Colonic mucosa (tissue), 4 donors: ENCODE measurements around the gene BEST3. TPM values are rescaled to one million over a fixed set of nuclear protein-coding genes. Genes with fewer than 3 reads are reported as not detected.

ENCODE experiments used
- DNase-seq: peaks from one replicate; pipeline ENCODE4 v3.0.0-alpha.2; 2020
- H3K27ac ChIP-seq: fragments of 200-600 bp; one replicate; pipeline ENCODE4 v1.8.0; 2021
- H3K27me3 ChIP-seq: fragments of 200-600 bp; one replicate; pipeline ENCODE4 v1.8.0; 2021
- H3K36me3 ChIP-seq: fragments of 200-600 bp; one replicate; pipeline ENCODE4 v1.8.0; 2021
- H3K4me1 ChIP-seq: fragments of 200-600 bp; one replicate; pipeline ENCODE4 v1.8.0; 2021; ENCODE audit warnings: mild to moderate bottlenecking
- H3K4me3 ChIP-seq: fragments of 200-600 bp; one replicate; pipeline ENCODE4 v1.8.0; 2021
- H3K9ac ChIP-seq, 2 donors: one replicate each; pipeline ENCODE4 v1.7.0; 2013; ENCODE audit warnings: control low read depth in 2 of 2, low read depth in 2 of 2, low read length in 2 of 2
- H3K9me3 ChIP-seq: fragments of 200-600 bp; one replicate; pipeline ENCODE4 v1.8.0; 2021
- intact Hi-C: fragments of 100-400 bp; cut with DNase I; formaldehyde crosslinking; loops from one replicate; pipeline ENCODE4 v1.14.1; 2022
- total RNA-seq, 2 donors: library from RNA; stranded (reverse); fragmentation: NEBNext Ultra II Directional in 1 of 2; extraction: Animal tissue kit (Norgen Biotek cat#: 25700) in 1 of 2; gene quantifications; one replicate each; pipeline ENCODE4 v1.2.1, GENCODE V29; 2021
- TF ChIP-seq, protein P1 (sequence below): fragments of 200-600 bp; IDR thresholded peaks from one replicate; pipeline ENCODE4 v1.8.0; 2022; ENCODE audit warnings: antibody characterized with exemption, mild to moderate bottlenecking
- donor health status: healthy.
- donor health status: DM: no; HTN: no; CAD: no.
- donor health status: DM: no; HTN: no; CAD: no.

Gene BEST3
- total RNA-seq, 2 donors from 2014 or later, result not detected

DNA sequence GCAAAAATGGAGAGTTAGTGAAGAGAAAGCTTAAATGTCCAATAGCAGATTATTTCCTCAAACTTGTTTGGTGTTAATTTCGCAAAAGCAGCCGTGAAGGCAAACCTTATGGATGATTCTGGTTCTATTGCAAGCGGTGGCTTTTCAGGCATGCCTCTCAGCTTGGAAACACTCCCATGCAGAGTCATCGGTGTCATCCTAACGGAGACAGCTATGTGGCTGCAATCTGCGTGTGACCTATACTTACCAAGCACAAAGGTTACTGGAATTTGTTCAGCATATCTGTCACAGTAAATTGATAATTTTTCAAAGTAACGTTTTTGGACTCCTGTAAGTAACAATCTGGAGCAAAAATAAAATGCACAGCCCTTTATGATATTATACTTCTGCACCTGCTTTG is 5.0 kb downstream of the BEST3 start:
- no peak for DNase-seq
- Histone ChIP-seq H3K9ac (no peak overlapping the region), H3K9me3 (no peaks in the 10 kb centered on the region), H3K4me3 (no peak overlapping the region), H3K27ac (no peak overlapping the region), H3K4me1 (no peaks in the 10 kb centered on the region), H3K27me3 (no peaks in the 10 kb centered on the region), H3K36me3 (no peaks in the 10 kb centered on the region)
- intact Hi-C loops, result no loop called here
- TF ChIP-seq, protein P1, sequence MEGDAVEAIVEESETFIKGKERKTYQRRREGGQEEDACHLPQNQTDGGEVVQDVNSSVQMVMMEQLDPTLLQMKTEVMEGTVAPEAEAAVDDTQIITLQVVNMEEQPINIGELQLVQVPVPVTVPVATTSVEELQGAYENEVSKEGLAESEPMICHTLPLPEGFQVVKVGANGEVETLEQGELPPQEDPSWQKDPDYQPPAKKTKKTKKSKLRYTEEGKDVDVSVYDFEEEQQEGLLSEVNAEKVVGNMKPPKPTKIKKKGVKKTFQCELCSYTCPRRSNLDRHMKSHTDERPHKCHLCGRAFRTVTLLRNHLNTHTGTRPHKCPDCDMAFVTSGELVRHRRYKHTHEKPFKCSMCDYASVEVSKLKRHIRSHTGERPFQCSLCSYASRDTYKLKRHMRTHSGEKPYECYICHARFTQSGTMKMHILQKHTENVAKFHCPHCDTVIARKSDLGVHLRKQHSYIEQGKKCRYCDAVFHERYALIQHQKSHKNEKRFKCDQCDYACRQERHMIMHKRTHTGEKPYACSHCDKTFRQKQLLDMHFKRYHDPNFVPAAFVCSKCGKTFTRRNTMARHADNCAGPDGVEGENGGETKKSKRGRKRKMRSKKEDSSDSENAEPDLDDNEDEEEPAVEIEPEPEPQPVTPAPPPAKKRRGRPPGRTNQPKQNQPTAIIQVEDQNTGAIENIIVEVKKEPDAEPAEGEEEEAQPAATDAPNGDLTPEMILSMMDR, result no peak

DNA sequence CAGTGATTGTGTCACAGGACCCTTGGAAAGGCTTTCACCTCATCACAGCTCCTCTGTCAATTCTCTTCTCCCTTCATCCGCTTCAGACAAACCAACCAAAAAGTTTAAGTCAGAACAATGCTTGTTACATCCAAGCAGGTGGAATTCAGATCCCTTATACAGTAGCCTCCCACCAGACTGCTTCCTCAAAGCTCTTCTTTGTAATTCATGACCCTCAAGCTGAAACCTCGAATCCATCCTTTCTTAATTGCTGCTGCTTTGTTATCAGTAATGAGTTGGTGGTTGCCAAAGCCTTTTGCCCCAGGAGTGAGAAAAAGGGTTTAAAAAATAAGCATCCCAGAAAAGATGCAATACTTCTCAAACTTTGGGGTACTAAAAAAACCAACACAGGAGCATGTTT is 9.5 kb downstream of the BEST3 start:
- Histone ChIP-seq H3K4me3 (no peak overlapping the region), H3K9ac (no peak overlapping the region), H3K36me3 (no peaks in the 10 kb centered on the region), H3K27ac (no peak overlapping the region), H3K27me3 (no peaks in the 10 kb centered on the region), H3K4me1 (no peaks in the 10 kb centered on the region), H3K9me3 (no peaks in the 10 kb centered on the region)
- DNase-seq, result no peak
- intact Hi-C loops, result no loop called here
- TF ChIP-seq, protein P1, result no peak

DNA sequence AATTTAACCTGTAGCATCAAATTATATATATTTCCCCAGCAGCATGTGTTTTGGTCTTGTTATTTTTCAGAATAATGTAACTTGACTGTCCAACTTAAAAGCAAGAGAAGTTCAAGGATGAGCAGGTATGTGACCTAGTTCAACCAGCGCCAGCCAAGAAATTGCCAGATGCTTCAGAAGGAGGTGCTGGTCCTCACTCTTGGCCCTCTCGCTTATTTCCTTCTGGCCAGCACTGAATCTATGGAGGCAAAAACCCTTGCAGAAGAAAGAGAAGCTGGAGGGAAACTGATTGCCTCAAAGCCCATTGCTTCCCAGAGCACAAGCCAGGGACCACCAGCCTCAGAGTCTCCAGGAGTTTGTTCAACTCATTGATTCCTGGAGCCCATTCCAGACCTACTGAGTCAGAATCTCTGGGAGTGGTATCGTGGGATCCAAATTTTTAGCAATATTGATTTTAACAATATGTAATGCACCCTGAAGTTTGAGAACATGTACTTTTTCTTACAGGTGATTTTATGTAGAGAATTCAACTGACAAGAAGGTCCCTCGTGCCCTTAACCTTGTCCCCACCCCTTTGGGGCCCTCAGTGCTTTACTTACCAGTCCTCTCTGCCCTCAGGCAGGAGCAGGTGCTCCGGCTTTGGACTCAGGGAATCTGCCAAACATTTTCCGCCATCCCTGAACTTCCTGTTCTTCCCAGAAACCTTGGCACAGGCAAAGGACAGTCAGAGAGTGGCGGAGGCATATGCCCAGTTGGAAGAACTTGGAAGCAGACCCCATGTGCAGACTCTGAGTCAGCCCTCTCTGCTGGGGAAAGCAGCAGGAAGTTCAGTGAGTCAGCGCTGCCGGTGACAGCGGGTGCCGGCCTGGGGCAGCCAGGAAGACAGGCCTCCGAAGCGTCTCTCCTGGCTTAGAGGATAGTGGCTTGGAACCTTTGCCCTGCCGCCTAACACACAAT is 10.4 kb downstream of the BEST3 start:
- no peaks in the 10 kb centered on the region for H3K27me3 ChIP-seq
- no peak overlapping the region for H3K27ac ChIP-seq
- no peaks in the 10 kb centered on the region for H3K36me3 ChIP-seq
- TF ChIP-seq, protein P1, result no peak
- H3K4me1 ChIP-seq, result no peaks in the 10 kb centered on the region
- DNase-seq, result peak; percentile 29
- no peaks in the 10 kb centered on the region for H3K9me3 ChIP-seq
- intact Hi-C loops, result no loop called here
- no peak overlapping the region for H3K4me3 ChIP-seq
- no peak overlapping the region for H3K9ac ChIP-seq

DNA sequence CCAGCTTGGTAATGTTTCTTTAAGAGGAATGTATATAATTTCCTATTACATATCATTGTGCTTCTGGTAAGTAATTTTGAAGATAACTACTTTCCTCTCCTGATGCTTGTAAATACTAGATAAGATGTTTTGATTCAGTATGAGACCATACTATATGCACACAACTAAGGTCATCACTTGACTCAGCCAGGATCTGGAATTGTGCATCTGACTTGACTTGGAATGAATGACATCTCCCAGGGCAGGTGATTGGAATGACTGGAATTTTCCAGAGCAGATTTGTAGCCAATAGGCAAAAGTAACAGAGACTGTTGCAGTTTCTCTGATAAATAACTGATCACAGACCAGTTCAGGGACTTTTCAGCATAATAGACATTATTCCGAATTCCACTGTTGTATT is 11.1 kb downstream of the BEST3 start:
- TF ChIP-seq, protein P1, result no peak
- Histone ChIP-seq H3K27ac (no peak overlapping the region), H3K36me3 (no peaks in the 10 kb centered on the region), H3K27me3 (no peaks in the 10 kb centered on the region), H3K4me1 (no peaks in the 10 kb centered on the region), H3K4me3 (no peak overlapping the region), H3K9me3 (no peaks in the 10 kb centered on the region), H3K9ac (no peak overlapping the region)
- no peak for DNase-seq
- intact Hi-C loops, result no loop called here

GRCh38 chr12:69687390-69687789 is 11.7 kb downstream of the BEST3 start:
- Histone ChIP-seq H3K27me3 (no peaks in the 10 kb centered on the region), H3K36me3 (no peaks in the 10 kb centered on the region), H3K4me1 (no peaks in the 10 kb centered on the region), H3K27ac (no peak overlapping the region), H3K4me3 (no peak overlapping the region), H3K9me3 (no peaks in the 10 kb centered on the region), H3K9ac (no peak overlapping the region)
- intact Hi-C loops, result no loop called here
- TF ChIP-seq, protein P1, result no peak
- DNase-seq, result no peak
